HUES48 (cell line): Measurements from ENCODE around the gene LAMA2.

Source experiments
- H3K27ac ChIP-seq: one replicate; pipeline ENCODE4 v1.7.0; 2013; ENCODE audit warnings: low read depth, low read length, inconsistent platforms
- H3K27me3 ChIP-seq: 2 replicates; pipeline ENCODE4 v1.6.1; 2013; ENCODE audit warnings: mild to moderate bottlenecking, low read length; ENCODE audit not compliant: control insufficient read depth, insufficient read depth
- H3K36me3 ChIP-seq: 2 replicates; pipeline ENCODE4 v1.6.1; 2013; ENCODE audit warnings: low read length; ENCODE audit not compliant: control insufficient read depth, insufficient read depth
- H3K4me1 ChIP-seq: 2 replicates; pipeline ENCODE4 v1.6.1; 2013; ENCODE audit warnings: mild to moderate bottlenecking, low read length; ENCODE audit not compliant: control insufficient read depth, insufficient read depth
- H3K4me3 ChIP-seq: 2 replicates; pipeline ENCODE4 v1.5.1; 2013; ENCODE audit warnings: mild to moderate bottlenecking, low read depth, low read length
- H3K9ac ChIP-seq: 2 replicates; pipeline ENCODE4 v1.6.1; 2013; ENCODE audit warnings: mild to moderate bottlenecking, low read depth, low read length, moderate library complexity
- H3K9me3 ChIP-seq: 2 replicates; pipeline ENCODE4 v1.6.1; 2013; ENCODE audit warnings: low read length; ENCODE audit not compliant: control insufficient read depth, insufficient read depth

The LAMA2 gene

DNA sequence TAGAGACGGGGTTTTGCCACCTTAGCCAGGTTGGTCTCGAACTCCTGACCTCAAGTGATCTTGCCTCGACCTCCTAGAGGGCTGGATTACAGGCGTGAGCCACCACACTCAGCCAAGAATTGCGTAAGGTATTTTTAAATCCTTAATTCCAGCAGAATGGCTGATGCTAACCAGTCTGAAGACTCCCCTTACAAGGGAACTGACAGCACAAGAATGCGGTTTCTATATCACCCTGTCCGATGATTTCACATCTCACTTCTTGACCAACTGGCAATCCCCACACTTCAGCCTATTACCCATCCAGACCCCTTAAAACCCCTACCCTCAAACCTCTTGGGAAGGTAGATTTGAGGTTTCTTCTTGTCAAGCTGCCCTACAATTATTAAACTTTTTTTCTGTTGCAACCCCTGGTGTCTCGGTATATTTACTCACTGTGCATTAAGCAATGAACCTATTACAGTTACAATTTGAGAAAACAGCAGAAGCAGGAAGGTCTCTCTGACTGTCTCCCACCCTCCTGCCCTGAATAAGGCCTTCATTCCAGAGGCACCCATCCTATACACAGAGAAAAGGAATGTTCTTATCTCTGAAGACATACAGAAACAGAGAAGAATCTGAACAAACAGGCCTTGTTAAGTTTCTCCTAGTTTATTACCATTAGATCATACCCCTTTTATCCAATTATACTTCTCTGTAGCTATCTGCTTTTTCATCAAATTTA is 662.1 kb downstream of the LAMA2 start:
- no peaks in the 10 kb centered on the region for H3K4me1 ChIP-seq
- H3K9ac ChIP-seq, result no peak overlapping the region
- no peaks in the 10 kb centered on the region for H3K27me3 ChIP-seq
- no peaks in the 10 kb centered on the region for H3K36me3 ChIP-seq
- H3K27ac ChIP-seq, result no peak overlapping the region
- no peak overlapping the region for H3K4me3 ChIP-seq
- no peaks in the 10 kb centered on the region for H3K9me3 ChIP-seq

DNA sequence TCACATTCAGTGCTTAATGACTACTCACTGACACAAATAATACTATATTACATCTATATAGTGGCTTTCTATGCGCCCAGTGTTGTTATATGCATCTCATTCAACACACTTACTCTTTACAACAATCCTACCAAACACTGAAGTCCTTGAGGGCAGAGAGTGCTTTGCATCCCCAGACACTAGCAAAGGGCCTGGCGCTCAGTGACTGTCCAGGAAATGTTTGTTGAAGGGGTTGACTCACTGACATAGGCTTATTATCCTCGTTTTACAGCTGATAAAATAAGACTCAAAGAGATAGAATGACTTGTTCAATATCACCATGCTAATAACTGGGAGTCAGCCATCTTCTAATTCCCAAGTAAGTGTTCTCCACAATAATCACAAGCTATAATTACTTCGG is 663.8 kb downstream of the LAMA2 start:
- no peaks in the 10 kb centered on the region for H3K36me3 ChIP-seq
- no peaks in the 10 kb centered on the region for H3K27me3 ChIP-seq

GRCh38 chr6:129551486-129551885 is 668.5 kb downstream of the LAMA2 start:
- H3K27me3 ChIP-seq, result no peaks in the 10 kb centered on the region
- H3K4me1 ChIP-seq, result no peaks in the 10 kb centered on the region
- no peaks in the 10 kb centered on the region for H3K9me3 ChIP-seq
- H3K9ac ChIP-seq, result no peak overlapping the region
- H3K27ac ChIP-seq, result no peak overlapping the region
- no peak overlapping the region for H3K4me3 ChIP-seq
- no peaks in the 10 kb centered on the region for H3K36me3 ChIP-seq

More for the DNA sequence above, 663.8 kb downstream of the LAMA2 start:
- Histone ChIP-seq H3K4me1 (no peaks in the 10 kb centered on the region), H3K27ac (no peak overlapping the region), H3K9me3 (no peaks in the 10 kb centered on the region), H3K9ac (no peak overlapping the region), H3K4me3 (no peak overlapping the region)

GRCh38 chr6:129552413-129552812 is 669.5 kb downstream of the LAMA2 start:
- H3K9me3 ChIP-seq, result no peaks in the 10 kb centered on the region
- no peaks in the 10 kb centered on the region for H3K36me3 ChIP-seq
- no peak overlapping the region for H3K27ac ChIP-seq
- H3K4me1 ChIP-seq, result no peaks in the 10 kb centered on the region
- H3K27me3 ChIP-seq, result no peaks in the 10 kb centered on the region
- H3K4me3 ChIP-seq, result no peak overlapping the region
- no peak overlapping the region for H3K9ac ChIP-seq

DNA sequence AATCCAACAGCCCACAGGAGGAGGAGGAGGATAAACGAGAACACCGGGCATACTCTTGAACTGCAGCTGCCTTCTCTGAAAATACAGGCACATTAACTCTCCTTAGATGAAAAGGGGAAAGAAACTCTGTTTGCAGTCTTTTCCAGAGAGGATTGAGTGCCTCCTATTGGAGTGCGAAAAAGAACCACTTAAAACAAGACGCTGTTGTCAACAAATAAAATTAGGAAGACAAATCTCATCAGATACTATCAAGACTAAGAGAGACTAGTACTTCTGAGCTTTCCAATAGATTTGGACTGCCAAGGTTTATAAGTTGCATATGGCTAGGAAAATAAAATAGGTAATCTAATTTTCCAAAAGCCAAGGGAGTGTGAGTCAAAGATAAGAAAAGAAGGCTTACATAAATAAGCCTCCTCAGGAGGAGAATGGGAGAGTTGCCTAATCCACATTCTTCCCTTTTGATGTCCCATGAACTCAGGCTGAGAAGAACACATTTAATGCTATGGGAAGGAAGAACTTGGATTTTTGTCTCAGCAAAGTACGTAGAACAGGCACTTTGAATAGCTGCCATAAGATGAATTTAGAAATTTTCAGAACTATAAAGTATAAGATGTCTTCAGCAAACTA is 672.4 kb downstream of the LAMA2 start:
- no peaks in the 10 kb centered on the region for H3K9me3 ChIP-seq
- no peaks in the 10 kb centered on the region for H3K27me3 ChIP-seq
- H3K9ac ChIP-seq, result no peak overlapping the region
- no peak overlapping the region for H3K27ac ChIP-seq
- H3K4me3 ChIP-seq, result no peak overlapping the region
- H3K36me3 ChIP-seq, result no peaks in the 10 kb centered on the region
- no peaks in the 10 kb centered on the region for H3K4me1 ChIP-seq

DNA sequence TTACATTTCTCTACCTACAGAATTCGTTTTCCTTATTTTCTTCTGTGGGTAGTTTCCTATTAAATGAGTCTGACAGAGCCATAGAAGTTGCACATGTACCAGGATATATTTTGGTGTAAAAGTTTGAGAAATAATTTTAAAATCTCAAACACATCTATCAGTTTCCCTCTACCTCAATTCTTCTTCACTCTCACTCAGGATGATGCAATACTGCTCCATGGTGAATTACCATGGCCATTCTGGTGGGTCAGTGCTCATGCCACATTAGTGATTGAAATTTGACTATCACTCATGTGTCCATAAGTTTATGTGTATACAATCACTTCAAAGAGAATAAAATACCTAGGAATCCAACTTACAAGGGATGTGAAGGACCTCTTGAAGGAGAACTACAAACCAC is 675.3 kb downstream of the LAMA2 start:
- H3K36me3 ChIP-seq, result no peaks in the 10 kb centered on the region
- H3K9ac ChIP-seq, result no peak overlapping the region
- H3K27me3 ChIP-seq, result no peaks in the 10 kb centered on the region
- no peaks in the 10 kb centered on the region for H3K9me3 ChIP-seq
- no peaks in the 10 kb centered on the region for H3K4me1 ChIP-seq
- no peak overlapping the region for H3K27ac ChIP-seq
- H3K4me3 ChIP-seq, result no peak overlapping the region

DNA sequence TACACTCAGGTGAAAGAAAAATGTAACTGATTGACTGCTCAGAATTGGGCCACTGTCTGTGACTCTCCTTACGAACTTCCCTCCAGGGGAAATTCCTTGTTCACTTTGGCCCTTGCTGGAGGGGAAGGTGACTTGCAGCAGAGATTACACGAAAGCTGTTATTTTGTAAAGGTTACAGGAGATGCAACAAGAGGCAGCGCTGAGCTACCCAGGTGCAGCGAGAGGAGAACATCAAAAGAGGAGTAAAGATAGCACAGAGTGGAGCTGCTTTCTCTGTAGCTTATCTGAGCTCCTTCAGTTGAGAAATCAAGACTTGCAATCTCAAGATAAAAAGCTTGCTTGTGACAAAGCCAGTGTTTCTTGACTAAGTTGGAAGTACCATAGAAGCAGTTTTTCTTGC is 682.4 kb downstream of the LAMA2 start:
- Histone ChIP-seq H3K9ac (no peak overlapping the region), H3K9me3 (no peaks in the 10 kb centered on the region), H3K36me3 (no peaks in the 10 kb centered on the region), H3K4me3 (no peak overlapping the region), H3K27me3 (no peaks in the 10 kb centered on the region), H3K27ac (no peak overlapping the region), H3K4me1 (no peaks in the 10 kb centered on the region)

DNA sequence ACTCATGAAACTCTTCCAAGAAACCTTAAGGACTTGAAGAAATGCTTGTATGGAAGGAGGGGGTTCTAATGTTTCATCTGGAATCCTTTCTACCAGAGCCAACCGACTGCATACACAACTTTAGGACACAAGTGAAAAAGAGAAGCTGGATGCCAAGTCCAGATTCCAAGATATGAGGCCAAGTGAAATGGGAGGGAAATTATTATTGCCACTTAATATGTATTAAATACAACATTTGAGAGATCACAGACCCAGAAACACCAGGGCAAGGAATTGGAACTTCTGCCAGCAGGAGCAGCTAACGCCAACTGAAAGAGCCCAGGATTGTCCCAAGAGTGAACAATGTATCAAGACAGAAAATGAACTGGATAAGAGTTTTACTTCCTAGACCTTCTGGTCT is 682.9 kb downstream of the LAMA2 start:
- Histone ChIP-seq H3K4me3 (no peak overlapping the region), H3K4me1 (no peaks in the 10 kb centered on the region), H3K27me3 (no peaks in the 10 kb centered on the region), H3K9ac (no peak overlapping the region), H3K9me3 (no peaks in the 10 kb centered on the region), H3K27ac (no peak overlapping the region), H3K36me3 (no peaks in the 10 kb centered on the region)
